IPS-11a (cell line): ENCODE measurements around the gene TMEM30B.
A peak's percentile ranks its signal among the peaks of the same experiment; 100 is the strongest.

Source experiments
- H3K4me3 ChIP-seq: one replicate; pipeline ENCODE4 v1.5.1; 2013; ENCODE audit warnings: low read depth, low read length, control low read depth

The TMEM30B gene

GRCh38 chr14:61300209-61300608, 19.1 kb upstream of the TMEM30B start:
- no peak overlapping the region for H3K4me3 ChIP-seq

GRCh38 chr14:61298824-61299223, 17.7 kb upstream of the TMEM30B start:
- H3K4me3 ChIP-seq: no peak overlapping the region

- no peak overlapping the region for H3K4me3 ChIP-seq
Measured at GRCh38 chr14:61297581-61297980, 16.4 kb upstream of the TMEM30B start.

- no peak overlapping the region for H3K4me3 ChIP-seq
Measured at GRCh38 chr14:61296719-61297502, 15.8 kb upstream of the TMEM30B start.

- H3K4me3 ChIP-seq: no peak overlapping the region
Measured at GRCh38 chr14:61296151-61296550, 15.0 kb upstream of the TMEM30B start.

GRCh38 chr14:61290701-61291100, 9.6 kb upstream of the TMEM30B start:
- no peak overlapping the region for H3K4me3 ChIP-seq

- H3K4me3 ChIP-seq: no peak overlapping the region
Measured at GRCh38 chr14:61288720-61289119, 7.6 kb upstream of the TMEM30B start.

GRCh38 chr14:61288228-61288627, 7.1 kb upstream of the TMEM30B start:
- H3K4me3 ChIP-seq: no peak overlapping the region

GRCh38 chr14:61287196-61287595, 6.1 kb upstream of the TMEM30B start:
- no peak overlapping the region for H3K4me3 ChIP-seq

GRCh38 chr14:61285364-61285763, 4.2 kb upstream of the TMEM30B start:
- no peak overlapping the region for H3K4me3 ChIP-seq

- no peak overlapping the region for H3K4me3 ChIP-seq
Measured at GRCh38 chr14:61284001-61284400, 2.9 kb upstream of the TMEM30B start.

GRCh38 chr14:61282746-61283145, 1.6 kb upstream of the TMEM30B start:
- H3K4me3 ChIP-seq: no peak overlapping the region

- H3K4me3 ChIP-seq: no peak overlapping the region
Measured at GRCh38 chr14:61281948-61282275, 774 bp upstream of the TMEM30B start.

GRCh38 chr14:61280526-61281185, 482 bp downstream of the TMEM30B start:
- H3K4me3 ChIP-seq: peak overlapping the region; percentile 64

GRCh38 chr14:61280092-61280525, 1.0 kb downstream of the TMEM30B start:
- peak overlapping the region; percentile 64 for H3K4me3 ChIP-seq

GRCh38 chr14:61279082-61279481, 2.1 kb downstream of the TMEM30B start:
- no peak overlapping the region for H3K4me3 ChIP-seq

GRCh38 chr14:61277784-61278183, 3.4 kb downstream of the TMEM30B start:
- no peak overlapping the region for H3K4me3 ChIP-seq

GRCh38 chr14:61277232-61277631, 3.9 kb downstream of the TMEM30B start:
- no peak overlapping the region for H3K4me3 ChIP-seq

GRCh38 chr14:61271552-61271951, 9.6 kb downstream of the TMEM30B start:
- no peak overlapping the region for H3K4me3 ChIP-seq

- no peak overlapping the region for H3K4me3 ChIP-seq
Measured at GRCh38 chr14:61270714-61271113, 10.4 kb downstream of the TMEM30B start.

- H3K4me3 ChIP-seq: no peak overlapping the region
Measured at GRCh38 chr14:61269321-61270083, 11.6 kb downstream of the TMEM30B start.

- H3K4me3 ChIP-seq: no peak overlapping the region
Measured at GRCh38 chr14:61268812-61269211, 12.3 kb downstream of the TMEM30B start.
